GM18909 (cell line): ENCODE results near the gene MRPL57.
"Not testable (repeated sequence)": the region's sequence is repeated elsewhere in the genome, so short reads cannot be mapped to it uniquely, and the experiment has no call there.

Experiments
- ATAC-seq: cut with Tn5 transposase; IDR thresholded peaks from one replicate; pipeline ENCODE4 v1.9.1; 2021; ENCODE audit warnings: mild to moderate bottlenecking; ENCODE audit not compliant: unreplicated experiment, poor library complexity

The MRPL57 gene

DNA sequence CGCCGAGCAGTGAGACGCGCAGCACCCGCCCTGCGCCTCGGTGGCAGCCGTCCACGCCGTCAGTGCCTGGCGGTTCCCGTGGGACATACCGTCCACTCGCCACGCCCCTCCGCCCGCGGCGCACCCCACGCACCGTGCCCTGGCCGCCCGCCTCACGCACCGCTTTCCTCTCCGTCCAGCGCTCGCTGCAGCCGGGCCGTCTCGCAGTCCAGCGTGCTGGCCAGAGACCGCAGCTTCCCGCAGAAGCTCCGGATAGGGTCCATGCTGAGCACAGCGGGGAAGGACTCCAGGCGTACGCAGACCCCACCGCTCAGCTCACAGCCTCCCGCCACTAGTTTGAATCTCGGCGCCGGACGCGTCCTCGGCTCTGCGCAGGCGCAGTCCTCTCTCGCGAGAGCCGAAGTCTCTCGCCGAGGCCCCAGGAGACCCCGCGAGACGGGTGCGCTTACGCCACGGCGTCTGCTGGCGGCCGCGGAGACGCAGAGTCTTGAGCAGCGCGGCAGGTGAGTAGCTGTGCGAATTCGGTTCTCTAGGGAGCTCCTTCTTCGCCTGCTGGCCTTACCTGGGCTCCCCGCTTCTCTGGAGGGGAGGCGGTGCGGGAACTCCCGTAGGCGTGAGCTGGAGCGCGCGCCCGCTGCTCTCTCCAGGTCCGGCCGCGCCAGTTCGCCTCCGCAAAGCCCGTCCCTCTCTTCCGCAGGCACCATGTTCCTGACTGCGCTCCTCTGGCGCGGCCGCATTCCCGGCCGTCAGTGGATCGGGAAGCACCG lies at the start of gene MRPL57, which contains the start of gene SKA3:
TSS of gene MRPL57 (plus strand) at position 444 of the 767 bp plus-strand sequence. CDS start at position 703, 259 bp downstream.
TSS of gene SKA3 (minus strand) at position 338 of the 767 bp plus-strand sequence. CDS start at position 263, 75 bp downstream.
- ATAC-seq: peak; percentile 91

DNA sequence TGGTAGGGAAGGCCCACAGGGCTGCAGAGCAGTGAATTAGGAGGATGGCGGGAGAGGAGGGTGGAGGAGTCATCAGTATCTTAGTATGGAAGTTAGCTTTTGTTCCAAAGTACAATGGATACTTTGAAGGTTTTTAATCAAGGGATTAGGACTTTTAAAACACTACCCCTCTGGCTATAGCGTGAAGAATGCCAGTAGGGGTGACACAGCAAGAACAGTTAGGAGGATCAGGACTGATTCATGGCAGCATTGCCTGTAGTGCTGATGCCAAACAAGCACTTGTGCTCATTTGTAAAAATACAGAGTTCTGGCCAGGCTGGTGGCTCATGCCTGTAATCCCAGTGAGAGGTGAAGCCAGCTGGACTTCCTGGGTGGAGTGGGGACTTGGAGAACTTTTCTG lies 46.3 kb upstream of the MRPL57 start:
- no peak for ATAC-seq

GRCh38 chr13:21133077-21133476 lies 43.4 kb upstream of the MRPL57 start:
- no peak for ATAC-seq

DNA sequence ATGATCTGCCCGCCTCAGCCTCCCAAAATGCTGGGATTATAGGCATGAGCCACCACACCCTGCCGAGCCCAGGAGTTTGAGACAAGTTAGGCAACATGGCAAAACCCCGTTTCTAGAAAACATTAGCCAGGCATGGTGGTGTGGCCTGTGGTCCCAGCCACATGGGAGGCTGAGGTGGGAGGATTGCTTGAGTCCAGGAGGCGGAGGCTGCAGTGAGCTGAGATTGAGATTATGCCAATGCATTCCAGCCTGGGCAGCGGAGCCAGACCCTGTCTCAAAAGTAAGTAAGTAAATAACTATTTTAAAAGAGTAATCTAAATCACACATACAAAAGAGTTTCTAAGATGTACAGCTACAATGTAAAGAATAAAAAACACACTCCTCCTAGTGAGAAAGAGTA lies 42.0 kb upstream of the MRPL57 start:
- ATAC-seq: no peak

GRCh38 chr13:21135833-21136232 lies 40.6 kb upstream of the MRPL57 start:
- ATAC-seq: not testable (repeated sequence)

DNA sequence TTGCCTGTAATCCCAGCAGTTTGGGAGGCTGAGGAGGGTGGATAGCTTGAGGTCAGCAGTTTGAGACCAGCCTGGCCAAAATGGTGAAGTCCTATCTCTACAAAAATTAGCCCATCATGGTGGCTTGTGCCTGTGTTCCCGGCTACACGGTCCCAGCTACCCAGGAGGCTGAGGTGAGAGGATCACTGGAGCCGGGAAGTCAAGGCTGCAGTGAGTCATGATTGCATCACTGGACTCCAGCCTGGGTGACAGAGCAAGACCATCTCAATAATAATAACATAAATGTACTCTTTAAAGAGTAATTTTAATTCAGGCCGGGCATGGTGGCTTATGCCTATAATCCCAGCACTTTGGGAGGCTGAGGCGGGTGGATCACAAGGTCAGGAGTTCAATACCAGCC lies 38.8 kb upstream of the MRPL57 start:
- no peak for ATAC-seq

DNA sequence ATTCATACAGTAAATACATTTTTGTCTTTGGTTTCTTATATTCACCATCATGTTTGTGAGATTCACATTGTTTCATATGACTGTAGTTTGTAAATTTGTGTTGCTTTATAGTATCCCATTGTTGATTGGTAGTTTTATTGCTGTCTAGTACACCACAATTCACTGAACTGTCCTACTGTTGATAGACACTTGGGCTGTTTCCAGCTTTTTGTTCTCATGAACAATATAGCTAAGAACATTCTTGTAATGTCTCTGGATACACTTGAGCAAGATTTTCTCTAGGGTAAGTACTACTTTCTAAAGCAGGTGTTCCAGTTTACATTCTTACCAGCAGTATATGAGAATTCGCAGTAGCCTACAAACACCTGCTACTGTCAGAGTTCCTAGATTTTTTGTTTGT lies 37.9 kb upstream of the MRPL57 start:
- ATAC-seq: no peak

- no peak for ATAC-seq
These were observed 37.1 kb upstream of the MRPL57 start for GRCh38 chr13:21139374-21139773.

DNA sequence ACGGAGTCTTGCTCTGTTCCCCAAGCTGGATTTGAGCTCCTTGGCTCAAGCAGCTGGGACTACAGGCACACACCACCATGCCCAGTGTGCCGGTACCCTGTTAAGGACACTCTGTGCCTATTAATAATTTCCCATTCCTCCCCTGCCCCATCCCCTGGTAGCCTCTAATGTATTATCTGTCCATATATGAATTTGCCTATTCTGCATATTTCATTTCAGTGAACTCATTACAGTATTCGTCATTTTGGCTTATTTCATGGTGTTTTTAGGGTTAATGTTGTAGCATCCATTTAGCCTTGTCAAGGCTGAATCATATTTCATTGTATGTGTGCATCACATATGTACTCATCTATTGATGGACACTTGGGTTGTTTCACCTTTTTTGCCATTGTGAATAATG lies 33.7 kb upstream of the MRPL57 start:
- no peak for ATAC-seq

DNA sequence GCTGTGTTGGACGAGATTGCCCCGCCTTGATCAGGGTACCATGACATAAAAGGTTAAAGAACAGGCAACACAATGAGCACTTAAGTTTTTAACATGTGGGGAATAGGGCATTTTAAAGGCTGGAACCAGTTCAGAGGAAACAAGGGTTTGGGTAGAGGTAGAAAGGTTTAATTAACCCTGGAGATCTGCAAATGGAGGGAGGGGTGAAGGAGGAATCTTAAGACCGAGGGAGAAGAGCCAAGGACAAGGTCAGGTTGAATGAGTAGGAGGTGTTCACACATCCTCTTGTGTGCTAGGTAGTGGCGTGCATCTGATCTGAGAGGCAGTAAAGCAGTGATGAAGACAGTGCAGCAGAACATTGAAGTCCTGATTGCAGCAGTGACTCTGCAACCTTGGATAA lies 28.6 kb upstream of the MRPL57 start:
- ATAC-seq: no peak

- ATAC-seq: no peak
These were observed 27.8 kb upstream of the MRPL57 start for GRCh38 chr13:21148557-21149258.

- no peak for ATAC-seq
These were observed 26.9 kb upstream of the MRPL57 start for GRCh38 chr13:21149568-21149967.

DNA sequence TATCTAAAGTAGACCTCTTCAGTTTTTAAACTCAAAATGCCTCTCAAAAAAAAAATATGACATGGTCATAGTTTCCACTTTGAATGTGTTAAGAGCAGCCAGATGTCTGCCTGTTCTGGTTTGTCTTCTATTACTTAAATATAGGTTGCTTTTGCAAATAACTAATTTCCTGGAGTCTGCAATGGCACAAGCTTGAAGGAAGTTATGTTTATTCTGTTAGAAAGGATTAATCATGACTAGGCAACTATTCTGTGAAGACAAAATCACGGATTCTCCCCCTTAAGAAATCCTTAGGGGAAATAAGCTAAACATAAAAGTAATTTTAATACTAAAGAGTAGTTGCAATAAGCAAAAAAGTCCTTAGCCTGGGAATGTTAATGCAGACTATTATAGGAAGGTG lies 26.4 kb upstream of the MRPL57 start:
- ATAC-seq: no peak

DNA sequence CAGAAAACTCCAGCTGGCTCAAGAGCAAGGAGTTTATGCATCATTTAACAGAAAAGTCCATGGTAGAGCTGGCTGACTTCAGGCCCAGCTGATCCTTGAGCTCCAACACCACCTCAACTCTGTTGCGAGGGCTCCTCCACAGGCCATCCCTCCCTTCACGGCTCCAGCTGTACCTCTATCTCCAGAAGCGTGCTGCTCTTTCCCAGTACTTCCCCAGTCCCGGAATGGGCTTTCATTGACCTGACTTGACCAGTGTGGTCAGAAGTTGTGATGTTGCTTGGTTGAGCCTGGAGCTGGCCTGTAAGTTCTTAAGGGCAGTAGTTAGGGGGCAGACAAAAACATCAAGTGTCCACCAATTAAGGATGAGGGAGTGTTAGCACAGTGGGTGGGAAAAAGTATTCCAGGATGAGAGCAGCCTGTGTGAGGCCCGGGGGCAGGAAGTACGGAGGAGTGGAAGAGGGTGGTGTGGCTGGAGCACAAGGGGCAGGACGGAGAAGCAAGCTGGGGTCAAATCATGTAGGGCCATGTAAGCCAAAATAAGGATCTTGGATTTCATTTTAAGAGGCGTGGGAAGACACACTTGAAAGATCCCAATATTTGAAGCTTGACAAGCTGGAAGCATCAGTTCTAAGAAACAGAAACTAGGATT lies 24.1 kb upstream of the MRPL57 start:
- no peak for ATAC-seq

DNA sequence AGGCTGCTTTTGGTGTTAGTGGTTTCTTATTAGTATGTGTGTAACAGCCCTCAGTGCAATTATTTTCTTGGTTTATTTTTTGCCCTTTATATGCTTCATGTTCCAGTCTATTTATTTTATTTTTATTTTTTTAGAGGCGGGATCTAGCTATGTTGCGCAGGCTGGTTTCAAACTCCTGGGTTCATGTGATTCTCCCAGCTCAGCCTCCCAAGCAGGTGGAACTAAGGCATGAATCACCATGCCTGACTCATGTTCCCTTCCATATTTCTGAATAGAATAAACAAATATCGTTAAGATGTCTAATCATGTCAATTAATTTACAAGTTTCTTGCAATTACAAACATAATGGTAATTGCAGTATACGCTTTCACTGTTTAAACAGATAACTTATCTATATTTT lies 11.8 kb upstream of the MRPL57 start:
- ATAC-seq: no peak

GRCh38 chr13:21165606-21166005 lies 10.9 kb upstream of the MRPL57 start:
- not testable (repeated sequence) for ATAC-seq

GRCh38 chr13:21171420-21171819 lies 5.0 kb upstream of the MRPL57 start:
- no peak for ATAC-seq

DNA sequence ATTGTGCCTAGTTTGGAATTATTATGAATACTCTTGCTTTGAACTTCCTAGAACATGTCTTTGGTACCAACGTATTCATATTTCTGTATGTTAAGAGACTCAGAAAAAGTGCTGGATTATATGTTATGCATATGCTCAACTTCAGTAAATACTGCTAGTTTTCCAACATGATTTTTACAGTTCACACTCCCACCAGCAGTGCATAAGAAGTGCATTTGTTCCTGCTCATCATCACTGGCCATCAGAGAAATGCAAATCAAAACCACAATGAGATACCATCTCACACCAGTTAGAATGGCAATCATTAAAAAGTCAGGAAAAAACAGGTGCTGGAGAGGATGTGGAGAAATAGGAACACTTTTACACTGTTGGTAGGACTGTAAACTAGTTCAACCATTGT lies 2.7 kb upstream of the MRPL57 start:
- ATAC-seq: not testable (repeated sequence)

DNA sequence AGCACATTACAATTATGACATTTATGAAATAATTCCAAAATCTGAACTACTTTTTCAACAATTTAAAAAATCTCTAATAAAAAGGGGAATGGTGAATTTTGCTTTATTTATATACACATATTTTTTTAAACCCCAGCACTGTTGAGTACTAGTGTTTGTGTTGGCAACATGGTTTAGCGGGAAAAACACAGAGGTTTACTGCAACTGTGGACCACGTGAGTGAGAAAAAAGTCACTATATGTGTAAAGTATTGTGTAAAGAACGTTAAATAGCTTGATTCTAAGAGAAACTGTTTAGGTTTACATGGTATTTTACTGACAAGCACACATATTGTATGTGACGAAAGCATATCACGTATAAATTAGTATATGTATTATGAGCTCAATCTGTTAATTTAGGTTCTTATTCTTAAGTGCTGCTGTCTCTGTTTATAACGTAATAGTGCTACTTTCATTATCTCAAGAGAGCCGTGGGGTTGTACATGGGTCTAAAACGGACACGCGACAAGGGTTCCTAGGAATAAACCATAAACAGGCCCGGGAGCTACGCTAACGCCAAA lies 723 bp upstream of the MRPL57 start:
- no peak for ATAC-seq

DNA sequence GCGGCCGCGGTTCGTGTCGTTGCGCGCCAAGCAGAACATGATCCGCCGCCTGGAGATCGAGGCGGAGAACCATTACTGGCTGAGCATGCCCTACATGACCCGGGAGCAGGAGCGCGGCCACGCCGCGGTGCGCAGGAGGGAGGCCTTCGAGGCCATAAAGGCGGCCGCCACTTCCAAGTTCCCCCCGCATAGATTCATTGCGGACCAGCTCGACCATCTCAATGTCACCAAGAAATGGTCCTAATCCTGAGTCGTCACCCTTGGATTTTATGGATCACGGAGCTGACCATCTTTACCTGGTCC lies 475 bp downstream of the MRPL57 start:
- peak; percentile 33 for ATAC-seq

GRCh38 chr13:21181671-21182070 lies 5.2 kb downstream of the MRPL57 start:
- ATAC-seq: no peak
